Measurements from ENCODE around the gene FASLG.

The FASLG gene

GRCh38 chr1:172629638-172630037 lies 29.3 kb upstream of the FASLG start:
- no peak overlapping the region for H3K4me3 ChIP-seq (ENCODE audit: low read length)
- H3K27me3 ChIP-seq (ENCODE audit: control insufficient read depth, insufficient read depth, low read length) = no peaks in the 10 kb centered on the region
- no peaks in the 10 kb centered on the region for H3K36me3 ChIP-seq (ENCODE audit: control insufficient read depth, insufficient read depth, low read length)
- no peak overlapping the region for H3K27ac ChIP-seq (ENCODE audit: low read depth, low read length)
- H3K9ac ChIP-seq (ENCODE audit: low read length) = no peak overlapping the region
- H3K4me1 ChIP-seq (ENCODE audit: control insufficient read depth, insufficient read depth, low read length) = no peaks in the 10 kb centered on the region

- Histone ChIP-seq H3K4me1 (ENCODE audit: control insufficient read depth, insufficient read depth, low read length) (no peaks in the 10 kb centered on the region), H3K27ac (ENCODE audit: low read depth, low read length) (no peak overlapping the region), H3K27me3 (ENCODE audit: control insufficient read depth, insufficient read depth, low read length) (no peaks in the 10 kb centered on the region)
Observed at GRCh38 chr1:172630056-172630818, 28.7 kb upstream of the FASLG start.

GRCh38 chr1:172630868-172631267 lies 28.0 kb upstream of the FASLG start:
- H3K27ac ChIP-seq (ENCODE audit: low read depth, low read length) = no peak overlapping the region
- no peak overlapping the region for H3K9ac ChIP-seq (ENCODE audit: low read length)
- no peaks in the 10 kb centered on the region for H3K36me3 ChIP-seq (ENCODE audit: control insufficient read depth, insufficient read depth, low read length)
- H3K4me3 ChIP-seq (ENCODE audit: low read length) = no peak overlapping the region
- no peaks in the 10 kb centered on the region for H3K4me1 ChIP-seq (ENCODE audit: control insufficient read depth, insufficient read depth, low read length)
- H3K27me3 ChIP-seq (ENCODE audit: control insufficient read depth, insufficient read depth, low read length) = no peaks in the 10 kb centered on the region

More at GRCh38 chr1:172630056-172630818, 28.7 kb upstream of the FASLG start:
- no peaks in the 10 kb centered on the region for H3K36me3 ChIP-seq (ENCODE audit: control insufficient read depth, insufficient read depth, low read length)
- H3K9ac ChIP-seq (ENCODE audit: low read length) = no peak overlapping the region
- H3K4me3 ChIP-seq (ENCODE audit: low read length) = no peak overlapping the region

- H3K4me1 ChIP-seq (ENCODE audit: control insufficient read depth, insufficient read depth, low read length) = no peaks in the 10 kb centered on the region
- no peak overlapping the region for H3K9ac ChIP-seq (ENCODE audit: low read length)
- H3K27me3 ChIP-seq (ENCODE audit: control insufficient read depth, insufficient read depth, low read length) = no peaks in the 10 kb centered on the region
- H3K27ac ChIP-seq (ENCODE audit: low read depth, low read length) = no peak overlapping the region
- H3K36me3 ChIP-seq (ENCODE audit: control insufficient read depth, insufficient read depth, low read length) = no peaks in the 10 kb centered on the region
- H3K4me3 ChIP-seq (ENCODE audit: low read length) = no peak overlapping the region
Observed at GRCh38 chr1:172637522-172637921, 21.4 kb upstream of the FASLG start.

GRCh38 chr1:172638249-172638648 lies 20.7 kb upstream of the FASLG start:
- Histone ChIP-seq H3K27me3 (ENCODE audit: control insufficient read depth, insufficient read depth, low read length) (no peaks in the 10 kb centered on the region), H3K4me1 (ENCODE audit: control insufficient read depth, insufficient read depth, low read length) (no peaks in the 10 kb centered on the region), H3K4me3 (ENCODE audit: low read length) (no peak overlapping the region), H3K36me3 (ENCODE audit: control insufficient read depth, insufficient read depth, low read length) (no peaks in the 10 kb centered on the region), H3K9ac (ENCODE audit: low read length) (no peak overlapping the region), H3K27ac (ENCODE audit: low read depth, low read length) (no peak overlapping the region)

GRCh38 chr1:172638885-172639831 lies 19.7 kb upstream of the FASLG start:
- no peaks in the 10 kb centered on the region for H3K4me1 ChIP-seq (ENCODE audit: control insufficient read depth, insufficient read depth, low read length)
- no peak overlapping the region for H3K9ac ChIP-seq (ENCODE audit: low read length)
- no peak overlapping the region for H3K27ac ChIP-seq (ENCODE audit: low read depth, low read length)
- no peak overlapping the region for H3K4me3 ChIP-seq (ENCODE audit: low read length)
- no peaks in the 10 kb centered on the region for H3K36me3 ChIP-seq (ENCODE audit: control insufficient read depth, insufficient read depth, low read length)
- no peaks in the 10 kb centered on the region for H3K27me3 ChIP-seq (ENCODE audit: control insufficient read depth, insufficient read depth, low read length)

- Histone ChIP-seq H3K9ac (ENCODE audit: low read length) (no peak overlapping the region), H3K27ac (ENCODE audit: low read depth, low read length) (no peak overlapping the region), H3K27me3 (ENCODE audit: control insufficient read depth, insufficient read depth, low read length) (no peaks in the 10 kb centered on the region)
Observed at GRCh38 chr1:172640111-172640510, 18.8 kb upstream of the FASLG start.

GRCh38 chr1:172641492-172641891 lies 17.4 kb upstream of the FASLG start:
- no peak overlapping the region for H3K27ac ChIP-seq (ENCODE audit: low read depth, low read length)
- H3K4me1 ChIP-seq (ENCODE audit: control insufficient read depth, insufficient read depth, low read length) = no peaks in the 10 kb centered on the region
- no peaks in the 10 kb centered on the region for H3K27me3 ChIP-seq (ENCODE audit: control insufficient read depth, insufficient read depth, low read length)
- no peaks in the 10 kb centered on the region for H3K36me3 ChIP-seq (ENCODE audit: control insufficient read depth, insufficient read depth, low read length)
- no peak overlapping the region for H3K9ac ChIP-seq (ENCODE audit: low read length)
- no peak overlapping the region for H3K4me3 ChIP-seq (ENCODE audit: low read length)

More at GRCh38 chr1:172640111-172640510, 18.8 kb upstream of the FASLG start:
- H3K4me3 ChIP-seq (ENCODE audit: low read length) = no peak overlapping the region
- no peaks in the 10 kb centered on the region for H3K36me3 ChIP-seq (ENCODE audit: control insufficient read depth, insufficient read depth, low read length)
- no peaks in the 10 kb centered on the region for H3K4me1 ChIP-seq (ENCODE audit: control insufficient read depth, insufficient read depth, low read length)

GRCh38 chr1:172642970-172643369 lies 15.9 kb upstream of the FASLG start:
- Histone ChIP-seq H3K4me3 (ENCODE audit: low read length) (no peak overlapping the region), H3K4me1 (ENCODE audit: control insufficient read depth, insufficient read depth, low read length) (no peaks in the 10 kb centered on the region), H3K36me3 (ENCODE audit: control insufficient read depth, insufficient read depth, low read length) (no peaks in the 10 kb centered on the region), H3K9ac (ENCODE audit: low read length) (no peak overlapping the region), H3K27me3 (ENCODE audit: control insufficient read depth, insufficient read depth, low read length) (no peaks in the 10 kb centered on the region), H3K27ac (ENCODE audit: low read depth, low read length) (no peak overlapping the region)

GRCh38 chr1:172646653-172647052 lies 12.2 kb upstream of the FASLG start:
- H3K27ac ChIP-seq (ENCODE audit: low read depth, low read length) = no peak overlapping the region
- no peak overlapping the region for H3K9ac ChIP-seq (ENCODE audit: low read length)

GRCh38 chr1:172647110-172647564 lies 11.8 kb upstream of the FASLG start:
- no peaks in the 10 kb centered on the region for H3K4me1 ChIP-seq (ENCODE audit: control insufficient read depth, insufficient read depth, low read length)
- H3K27ac ChIP-seq (ENCODE audit: low read depth, low read length) = no peak overlapping the region
- H3K36me3 ChIP-seq (ENCODE audit: control insufficient read depth, insufficient read depth, low read length) = no peaks in the 10 kb centered on the region
- no peak overlapping the region for H3K4me3 ChIP-seq (ENCODE audit: low read length)
- H3K9ac ChIP-seq (ENCODE audit: low read length) = no peak overlapping the region
- no peaks in the 10 kb centered on the region for H3K27me3 ChIP-seq (ENCODE audit: control insufficient read depth, insufficient read depth, low read length)

More at GRCh38 chr1:172646653-172647052, 12.2 kb upstream of the FASLG start:
- H3K4me1 ChIP-seq (ENCODE audit: control insufficient read depth, insufficient read depth, low read length) = no peaks in the 10 kb centered on the region
- H3K36me3 ChIP-seq (ENCODE audit: control insufficient read depth, insufficient read depth, low read length) = no peaks in the 10 kb centered on the region
- no peak overlapping the region for H3K4me3 ChIP-seq (ENCODE audit: low read length)
- H3K27me3 ChIP-seq (ENCODE audit: control insufficient read depth, insufficient read depth, low read length) = no peaks in the 10 kb centered on the region

- Histone ChIP-seq H3K4me1 (ENCODE audit: control insufficient read depth, insufficient read depth, low read length) (no peaks in the 10 kb centered on the region), H3K27me3 (ENCODE audit: control insufficient read depth, insufficient read depth, low read length) (no peaks in the 10 kb centered on the region), H3K9ac (ENCODE audit: low read length) (no peak overlapping the region), H3K36me3 (ENCODE audit: control insufficient read depth, insufficient read depth, low read length) (no peaks in the 10 kb centered on the region), H3K4me3 (ENCODE audit: low read length) (no peak overlapping the region), H3K27ac (ENCODE audit: low read depth, low read length) (no peak overlapping the region)
Observed at GRCh38 chr1:172647987-172648386, 10.9 kb upstream of the FASLG start.
